ENCODE results near the gene SCAND1. TPM values are rescaled to one million over a fixed set of nuclear protein-coding genes. Genes with fewer than 3 reads are reported as not detected.

The SCAND1 gene
- total RNA-seq, 1 experiment from 2014 or later = 123 TPM

GRCh38 chr20:35904982-35905663 is 49.2 kb downstream of the SCAND1 start:
- no peak for DNase-seq (ENCODE audit: low spot score)

GRCh38 chr20:35903843-35904242 is 50.5 kb downstream of the SCAND1 start:
- DNase-seq (ENCODE audit: low spot score) = no peak

Other genes with a start within 250 kb of the SCAND1 start
- gene RBM39, start 212.2 kb downstream of the SCAND1 start, total RNA-seq (2014; rRNA removed; shearing (Covaris generic)) = 246 and 258 TPM in 2 replicates
- 21.9 and 28.9 TPM in 2 replicates for gene PHF20, start 182.5 kb downstream of the SCAND1 start, total RNA-seq (2014; rRNA removed; shearing (Covaris generic))
- gene CNBD2, start 14.1 kb upstream of the SCAND1 start, total RNA-seq (2014; rRNA removed; shearing (Covaris generic)) = 5.8 and 12.4 TPM in 2 replicates
- 32.2 and 43.2 TPM in 2 replicates for gene EPB41L1, start 200.2 kb upstream of the SCAND1 start, total RNA-seq (2014; rRNA removed; shearing (Covaris generic))

Measured in A172 (cell line).